GM18868 (cell line): Measurements from ENCODE around the gene C2orf42.
A peak's percentile ranks its signal among the peaks of the same experiment; 100 is the strongest.
"Not testable (repeated sequence)": the region's sequence is repeated elsewhere in the genome, so short reads cannot be mapped to it uniquely, and the experiment has no call there.

Experiments
- ATAC-seq: cut with Tn5 transposase; IDR thresholded peaks from one replicate; pipeline ENCODE4 v1.9.1; 2021; ENCODE audit warnings: mild to moderate bottlenecking, moderate library complexity; ENCODE audit not compliant: unreplicated experiment

The C2orf42 gene

DNA sequence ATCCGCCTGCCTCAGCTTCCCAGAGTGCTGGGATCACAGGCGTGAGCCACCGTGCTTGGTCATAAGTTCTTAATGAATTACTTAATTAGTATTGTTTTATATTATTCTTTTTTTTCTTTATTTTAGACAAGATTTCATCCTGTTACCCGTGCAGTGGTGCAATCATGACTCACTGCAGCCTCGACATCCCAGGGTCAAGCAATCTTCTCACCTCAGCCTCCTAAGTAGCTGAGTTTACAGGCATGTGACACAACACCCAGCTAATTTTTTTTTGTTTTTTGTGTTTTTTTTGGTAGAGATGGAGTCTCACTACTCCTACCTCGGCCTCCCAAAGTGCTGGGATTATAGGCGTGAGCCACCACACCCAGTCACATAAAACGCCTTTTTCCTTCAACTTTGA lies 17.3 kb downstream of the C2orf42 start:
- ATAC-seq, result no peak

GRCh38 chr2:70169654-70170245 lies 21.1 kb downstream of the C2orf42 start:
- not testable (repeated sequence) for ATAC-seq

DNA sequence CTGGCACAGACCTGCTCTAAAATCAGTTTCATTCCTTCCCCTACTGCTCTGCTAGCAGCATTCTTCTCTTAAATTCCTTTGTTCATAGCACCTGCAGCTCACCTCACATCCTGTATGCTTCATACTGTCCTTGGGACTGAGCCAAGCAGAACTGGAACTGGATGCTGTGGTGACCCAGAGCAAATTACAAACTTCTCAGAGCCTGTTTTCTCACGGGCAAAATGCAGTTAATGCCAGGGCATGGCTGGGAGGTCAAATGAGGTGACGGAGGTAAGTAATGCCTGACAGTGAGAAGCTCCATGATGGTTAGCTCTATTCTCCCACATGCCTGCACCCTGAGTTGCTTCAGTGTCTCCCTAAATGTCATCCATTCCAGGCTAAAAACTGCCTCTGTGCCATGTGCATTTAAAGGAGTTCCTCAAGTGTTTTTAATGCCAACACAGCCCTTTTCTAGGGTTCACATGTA lies 29.7 kb downstream of the C2orf42 start:
- ATAC-seq, result peak; percentile 95

DNA sequence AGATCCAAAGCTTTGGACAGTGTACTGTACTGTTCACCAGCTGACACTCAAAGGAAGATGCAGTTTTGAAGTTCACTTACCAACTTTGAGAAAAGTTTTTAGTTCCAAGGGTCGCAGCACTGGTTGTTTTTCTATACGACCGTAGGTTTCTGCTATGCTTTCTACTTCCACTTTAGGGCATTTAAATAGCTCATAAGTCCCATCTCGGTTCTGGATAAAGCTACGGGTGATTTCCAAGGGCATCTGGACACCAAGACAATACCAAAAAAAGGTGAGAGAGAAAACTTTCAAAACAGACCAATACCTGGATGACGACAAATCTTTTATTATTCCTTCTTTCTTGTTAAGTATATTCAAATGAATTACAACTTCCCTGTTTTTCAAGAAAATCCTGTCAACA lies 30.3 kb downstream of the C2orf42 start:
- ATAC-seq, result peak; percentile 16

GRCh38 chr2:70149130-70149686 lies 41.6 kb downstream of the C2orf42 start:
- not testable (repeated sequence) for ATAC-seq

DNA sequence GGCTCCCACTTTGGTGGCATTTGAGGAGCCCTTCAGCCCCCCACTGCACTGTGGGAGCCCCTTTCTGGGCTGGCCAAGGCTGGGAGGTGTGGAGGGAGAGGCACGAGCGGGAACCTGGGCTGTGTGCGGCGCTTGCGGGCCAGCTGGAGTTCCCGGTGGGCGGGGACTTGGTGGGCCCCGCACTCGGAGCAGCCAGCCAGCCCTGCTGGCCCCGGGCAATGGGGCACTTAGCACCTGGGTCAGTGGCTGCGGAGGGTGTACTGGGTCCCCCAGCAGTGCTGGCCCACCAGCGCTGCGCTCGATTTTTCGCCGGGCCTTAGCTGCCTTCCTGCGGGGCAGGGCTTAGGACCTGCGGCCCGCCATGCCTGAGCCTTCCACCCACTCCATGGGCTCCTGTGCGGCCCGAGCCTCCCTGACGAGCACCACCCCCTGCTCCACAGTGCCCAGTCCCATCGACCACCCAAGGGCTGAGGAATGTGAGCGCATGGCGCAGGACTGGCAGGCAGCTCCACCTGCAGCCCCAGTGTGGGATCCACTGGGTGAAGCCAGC lies 42.5 kb downstream of the C2orf42 start:
- not testable (repeated sequence) for ATAC-seq

DNA sequence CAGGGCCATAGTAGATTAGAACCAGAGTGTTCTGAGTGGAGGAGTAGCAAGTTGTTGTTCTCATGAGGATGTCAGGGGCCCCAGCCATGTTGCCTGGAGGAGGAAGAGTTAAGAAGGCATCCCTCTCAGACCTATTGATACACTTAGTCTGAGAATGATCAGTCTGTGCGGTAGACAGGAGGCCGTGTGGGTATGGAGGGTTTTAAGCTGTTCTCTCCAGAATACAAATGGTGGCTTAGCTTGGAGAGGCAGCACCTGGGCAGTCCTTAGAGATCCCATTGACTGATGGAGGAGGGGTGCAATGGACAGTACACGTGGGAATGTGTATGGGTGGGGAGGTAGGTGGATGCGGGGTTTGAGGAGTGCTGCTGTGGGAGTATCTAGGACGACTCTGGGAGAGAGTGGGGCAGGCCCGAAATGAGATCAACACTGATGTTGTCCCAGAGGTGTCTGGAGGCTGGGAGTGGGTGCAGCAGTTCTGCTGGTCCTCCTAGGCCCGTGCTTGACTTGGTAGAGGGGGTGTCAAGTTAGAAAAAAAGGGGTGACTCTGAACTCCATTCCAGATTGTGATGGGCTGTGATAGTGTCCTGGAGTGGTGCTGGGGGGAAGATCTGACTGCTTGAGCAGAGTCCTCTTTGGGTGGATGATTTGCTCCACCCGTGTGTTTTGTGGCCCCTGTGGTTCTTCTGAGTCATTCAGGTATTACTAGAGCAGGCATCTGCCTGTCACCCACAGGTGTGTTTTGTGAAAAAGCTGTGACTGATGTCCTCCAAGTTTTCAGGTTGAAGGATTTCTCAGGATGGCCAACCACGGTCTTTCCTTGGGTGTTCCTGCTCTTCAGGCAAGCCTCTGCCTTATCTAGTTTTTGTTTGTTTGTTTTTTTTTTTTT lies 44.7 kb downstream of the C2orf42 start:
- no peak for ATAC-seq

DNA sequence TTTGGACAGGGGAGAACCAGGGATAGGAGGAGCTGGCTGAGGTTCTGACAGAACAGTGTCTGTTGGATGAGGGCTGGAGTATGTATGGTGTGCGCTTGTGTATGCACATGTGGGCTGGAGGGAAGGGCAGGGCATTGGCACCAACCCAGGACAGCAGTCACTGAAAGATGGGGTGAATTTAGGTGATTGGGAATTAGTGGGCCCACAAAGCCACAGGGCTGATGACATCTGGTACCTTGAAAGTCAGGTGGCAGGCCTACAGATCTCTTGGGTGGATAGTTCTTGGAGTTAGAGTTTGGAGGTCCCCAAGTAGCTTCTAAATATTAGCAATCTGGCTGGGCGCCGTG lies 45.7 kb downstream of the C2orf42 start:
- ATAC-seq, result no peak

- ATAC-seq, result no peak
Measured at GRCh38 chr2:70144443-70145143, 46.2 kb downstream of the C2orf42 start.

GRCh38 chr2:70143314-70144150 lies 47.3 kb downstream of the C2orf42 start:
- no peak for ATAC-seq

GRCh38 chr2:70142590-70143313 lies 48.1 kb downstream of the C2orf42 start:
- peak; percentile 61 for ATAC-seq

DNA sequence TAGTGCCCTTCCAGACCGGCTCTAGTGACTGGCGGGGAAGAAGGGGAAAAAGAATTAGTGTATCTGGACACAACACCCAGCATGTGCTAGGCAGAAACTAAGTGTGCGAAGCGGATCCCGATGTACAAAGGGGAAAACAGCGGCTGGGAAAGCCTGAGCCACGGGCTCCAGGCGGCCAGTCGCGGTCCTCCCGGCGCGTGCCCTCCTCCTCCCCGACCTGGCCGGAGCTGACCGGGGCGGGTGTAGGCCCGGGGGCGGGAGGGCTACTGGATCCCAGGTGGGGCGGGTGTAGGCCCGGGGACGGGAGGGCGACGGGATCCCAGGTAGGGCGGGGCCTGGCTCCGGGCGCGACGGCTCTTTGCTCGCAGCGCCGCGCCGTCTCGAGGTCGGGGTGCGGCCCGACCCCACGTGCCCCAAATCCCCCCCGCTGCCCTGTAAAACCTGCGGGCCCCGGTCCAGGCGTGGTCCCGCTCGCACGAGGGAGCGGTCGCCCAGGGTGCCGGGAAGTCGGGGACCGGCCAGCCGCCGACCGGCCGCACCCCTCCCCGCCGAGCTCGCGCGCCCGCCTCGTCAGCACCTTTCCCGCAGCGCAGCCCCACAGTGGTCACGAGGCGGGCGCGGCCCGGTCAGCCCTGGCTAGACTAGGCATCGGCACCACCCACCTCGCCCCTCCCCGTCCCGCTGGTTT lies 48.8 kb downstream of the C2orf42 start:
- peak; percentile 25 for ATAC-seq

- ATAC-seq, result peak; percentile 56
Measured at GRCh38 chr2:70141212-70141901, 49.5 kb downstream of the C2orf42 start.

DNA sequence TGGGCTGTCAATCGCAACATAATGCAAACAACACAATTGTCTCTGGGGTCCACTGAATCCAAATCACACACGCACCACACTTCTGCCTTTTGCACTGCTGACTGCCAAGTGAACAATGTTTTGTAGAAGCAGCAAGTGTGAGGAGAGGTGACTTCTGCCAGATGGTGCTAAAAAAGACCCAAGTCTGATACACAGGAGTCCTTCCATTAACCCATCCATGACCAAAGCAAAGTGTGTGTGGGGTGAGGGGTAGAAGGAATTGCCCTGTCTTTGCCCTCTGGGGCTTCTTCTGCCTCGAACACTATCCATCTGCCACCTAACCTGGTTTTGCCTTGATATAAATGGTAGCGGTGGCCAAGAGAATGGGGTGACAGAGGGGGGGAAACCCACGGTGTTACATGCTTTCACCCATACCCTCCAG lies 50.0 kb downstream of the C2orf42 start:
- no peak for ATAC-seq

GRCh38 chr2:70134323-70134983 lies 56.4 kb downstream of the C2orf42 start:
- not testable (repeated sequence) for ATAC-seq

GRCh38 chr2:70133491-70134322 lies 57.1 kb downstream of the C2orf42 start:
- peak; percentile 23 for ATAC-seq

DNA sequence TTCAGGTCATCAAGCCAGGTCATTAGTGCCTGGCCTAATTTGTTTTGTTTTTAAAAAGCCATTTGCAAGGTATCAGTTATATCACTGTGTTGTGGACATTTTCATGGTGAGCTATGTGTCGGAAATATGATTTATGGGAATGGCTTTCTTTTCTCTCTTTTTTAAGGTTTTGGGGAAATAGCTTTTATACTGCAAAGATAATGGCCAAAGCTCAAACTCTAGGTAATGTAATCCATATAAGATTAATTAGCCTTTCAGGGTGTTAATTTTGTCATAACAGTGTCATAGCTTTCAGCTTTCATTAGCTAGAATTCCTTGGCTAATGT lies 57.7 kb downstream of the C2orf42 start:
- ATAC-seq, result no peak
